Epithelial cell of proximal tubule (primary cell): Measurements from ENCODE around the gene KIFAP3. TPM values are rescaled to one million over a fixed set of nuclear protein-coding genes. Genes with fewer than 3 reads are reported as not detected.
"Not testable (repeated sequence)": the region's sequence is repeated elsewhere in the genome, so short reads cannot be mapped to it uniquely, and the experiment has no call there.

Experiments used
- DNase-seq: peaks from one replicate; pipeline ENCODE4 v3.0.0-alpha.2; 2011; ENCODE audit warnings: low read depth
- H3K4me3 ChIP-seq: 2 replicates; pipeline ENCODE4 v1.5.1; 2011; ENCODE audit warnings: low read depth, mild to moderate bottlenecking, low read length
- CTCF ChIP-seq: conservative IDR thresholded peaks from 2 replicates; pipeline ENCODE4 v1.5.1; 2012; ENCODE audit warnings: low read depth, mild to moderate bottlenecking, low read length
- total RNA-seq: library from RNA; depleted of rRNA; stranded (reverse); fragments of >200 nt; gene quantifications from 2 replicates; pipeline ENCODE4 v1.2.3, GENCODE V29; 2015

The KIFAP3 gene
- total RNA-seq, 1 donor from 2014 or later, result 15.7 TPM

GRCh38 chr1:170073893-170074249 lies 624 bp downstream of the KIFAP3 start:
- peak overlapping the region; percentile 96 for H3K4me3 ChIP-seq
- DNase-seq, result no peak
- TF ChIP-seq CTCF, result no peak

- TF ChIP-seq CTCF, result no peak
- H3K4me3 ChIP-seq, result no peak overlapping the region
- no peak for DNase-seq
Observed at GRCh38 chr1:170071378-170071777, 3.1 kb downstream of the KIFAP3 start.

- TF ChIP-seq CTCF, result no peak
- DNase-seq, result no peak
- H3K4me3 ChIP-seq, result no peak overlapping the region
Observed at GRCh38 chr1:170068923-170069322, 5.6 kb downstream of the KIFAP3 start.

GRCh38 chr1:170067253-170067819 lies 7.2 kb downstream of the KIFAP3 start:
- H3K4me3 ChIP-seq, result no peak overlapping the region
- DNase-seq, result peak; percentile 27
- TF ChIP-seq CTCF, result peak; percentile 34

GRCh38 chr1:170064821-170065220 lies 9.7 kb downstream of the KIFAP3 start:
- no peak for TF ChIP-seq CTCF
- DNase-seq, result no peak
- no peak overlapping the region for H3K4me3 ChIP-seq

- no peak for DNase-seq
- no peak for TF ChIP-seq CTCF
- H3K4me3 ChIP-seq, result no peak overlapping the region
Observed at GRCh38 chr1:170063109-170063826, 11.2 kb downstream of the KIFAP3 start.

GRCh38 chr1:170061676-170062075 lies 12.8 kb downstream of the KIFAP3 start:
- H3K4me3 ChIP-seq, DNase-seq: not testable (repeated sequence)

- not testable (repeated sequence) for DNase-seq
Observed at GRCh38 chr1:170060015-170060520, 14.4 kb downstream of the KIFAP3 start.

More at GRCh38 chr1:170060015-170060520, 14.4 kb downstream of the KIFAP3 start:
- H3K4me3 ChIP-seq, result not testable (repeated sequence)
